DOHH2 (cell line): ENCODE results near the gene PIWIL1.

Source experiments
- CTCF ChIP-seq: fragments of 200-600 bp; sonication (generic); IDR thresholded peaks from one replicate; pipeline ENCODE4 v1.5.1; 2014; ENCODE audit warnings: antibody characterized with exemption, mild to moderate bottlenecking, low read depth, low read length; ENCODE audit not compliant: poor library complexity, severe bottlenecking
- EZH2phosphoT487 ChIP-seq: fragments of 200-600 bp; sonication (generic); IDR thresholded peaks from 2 replicates; pipeline ENCODE4 v1.6.1; 2017; ENCODE audit warnings: borderline replicate concordance, mild to moderate bottlenecking, antibody characterized with exemption, low read length, moderate library complexity, mixed read lengths

GRCh38 chr12:130362060-130362459, 24.4 kb downstream of the PIWIL1 start:
- TF ChIP-seq CTCF (no peak), EZH2phosphoT487 (no peak)
